Esophagus mucosa (tissue), 1 donor: ENCODE measurements around the gene OR2M2. TPM values are rescaled to one million over a fixed set of nuclear protein-coding genes. Genes with fewer than 3 reads are reported as not detected.

Source experiments
- total RNA-seq: library from RNA; stranded (reverse); gene quantifications from one replicate; pipeline ENCODE4 v1.2.4, GENCODE V29; 2023
- donor health status: DM: yes; HTN: yes; CAD: no.

Gene OR2M2
- total RNA-seq, 1 donor from 2014 or later: not detected

Other genes starting within 250 kb of the OR2M2 start
- gene OR2AJ1, start 249.9 kb upstream of the OR2M2 start, total RNA-seq: not detected
- not detected for gene OR2L8, start 226.0 kb upstream of the OR2M2 start, total RNA-seq
- gene OR2AK2, start 209.6 kb upstream of the OR2M2 start, total RNA-seq: not detected
- gene OR2L5, start 161.2 kb upstream of the OR2M2 start, total RNA-seq: not detected
- gene OR2L2, start 144.8 kb upstream of the OR2M2 start, total RNA-seq: not detected
- not detected for gene OR2L3, start 128.0 kb upstream of the OR2M2 start, total RNA-seq
- not detected for gene OR2L13, start 79.6 kb upstream of the OR2M2 start, total RNA-seq
- not detected for gene OR2M5, start 29.7 kb upstream of the OR2M2 start, total RNA-seq
- gene OR2M3, start 22.4 kb downstream of the OR2M2 start, total RNA-seq: not detected
- gene OR2M4, start 56.6 kb downstream of the OR2M2 start, total RNA-seq: not detected
- not detected for gene OR2T33, start 103.2 kb downstream of the OR2M2 start, total RNA-seq
- gene OR2T12, start 128.6 kb downstream of the OR2M2 start, total RNA-seq: not detected
- gene OR2M7, start 149.7 kb downstream of the OR2M2 start, total RNA-seq: not detected
- not detected for gene OR14C36, start 174.0 kb downstream of the OR2M2 start, total RNA-seq
- gene OR2T4, start 186.8 kb downstream of the OR2M2 start, total RNA-seq: not detected
- gene OR2T6, start 200.9 kb downstream of the OR2M2 start, total RNA-seq: not detected
- not detected for gene OR2T1, start 228.2 kb downstream of the OR2M2 start, total RNA-seq